AG20443 (cell line): ENCODE results near the gene ENPP7.

Source experiments
- DNase-seq: peaks from one replicate; pipeline ENCODE4 v3.0.0; 2012; ENCODE audit warnings: low spot score, mixed read lengths

ENPP7 gene

GRCh38 chr17:79732804-79733691 lies 2.3 kb downstream of the ENPP7 start:
- no peak for DNase-seq

GRCh38 chr17:79733692-79734070 lies 2.9 kb downstream of the ENPP7 start:
- DNase-seq, result no peak

- DNase-seq, result no peak
Measured at GRCh38 chr17:79735096-79735495, 4.4 kb downstream of the ENPP7 start.

GRCh38 chr17:79737046-79737921 lies 6.5 kb downstream of the ENPP7 start:
- DNase-seq, result no peak

GRCh38 chr17:79737922-79738578 lies 7.3 kb downstream of the ENPP7 start:
- no peak for DNase-seq

GRCh38 chr17:79738643-79739042 lies 7.9 kb downstream of the ENPP7 start:
- DNase-seq, result no peak

- DNase-seq, result no peak
Measured at GRCh38 chr17:79739148-79740062, 8.7 kb downstream of the ENPP7 start.

- no peak for DNase-seq
Measured at GRCh38 chr17:79740413-79740812, 9.7 kb downstream of the ENPP7 start.

- no peak for DNase-seq
Measured at GRCh38 chr17:79741401-79741750, 10.6 kb downstream of the ENPP7 start.

- peak; percentile 89 for DNase-seq
Measured at GRCh38 chr17:79741751-79742588, 11.2 kb downstream of the ENPP7 start.

- DNase-seq, result no peak
Measured at GRCh38 chr17:79742589-79742918, 11.8 kb downstream of the ENPP7 start.

GRCh38 chr17:79742951-79743476 lies 12.3 kb downstream of the ENPP7 start:
- DNase-seq, result no peak

GRCh38 chr17:79743614-79744013 lies 12.9 kb downstream of the ENPP7 start:
- no peak for DNase-seq

GRCh38 chr17:79745641-79746105 lies 14.9 kb downstream of the ENPP7 start:
- DNase-seq, result no peak

GRCh38 chr17:79746889-79747507 lies 16.3 kb downstream of the ENPP7 start:
- DNase-seq, result no peak

- no peak for DNase-seq
Measured at GRCh38 chr17:79747508-79748294, 17.0 kb downstream of the ENPP7 start.

- DNase-seq, result no peak
Measured at GRCh38 chr17:79748295-79749099, 17.8 kb downstream of the ENPP7 start.

- DNase-seq, result peak; percentile 69
Measured at GRCh38 chr17:79749156-79749815, 18.5 kb downstream of the ENPP7 start.
